HG03432 (cell line): ENCODE measurements around the gene CYTH1.
"Not testable (repeated sequence)": the region's sequence is repeated elsewhere in the genome, so short reads cannot be mapped to it uniquely, and the experiment has no call there.

ENCODE experiments used
- ATAC-seq: cut with Tn5 transposase; IDR thresholded peaks from one replicate; pipeline ENCODE4 v1.9.1; 2021; ENCODE audit warnings: mild to moderate bottlenecking, moderate library complexity; ENCODE audit not compliant: unreplicated experiment

Gene CYTH1

GRCh38 chr17:78674595-78675315, 107.3 kb downstream of the CYTH1 start:
- ATAC-seq: no peak

- ATAC-seq: no peak
These were observed 107.9 kb downstream of the CYTH1 start for GRCh38 chr17:78674156-78674555.

DNA sequence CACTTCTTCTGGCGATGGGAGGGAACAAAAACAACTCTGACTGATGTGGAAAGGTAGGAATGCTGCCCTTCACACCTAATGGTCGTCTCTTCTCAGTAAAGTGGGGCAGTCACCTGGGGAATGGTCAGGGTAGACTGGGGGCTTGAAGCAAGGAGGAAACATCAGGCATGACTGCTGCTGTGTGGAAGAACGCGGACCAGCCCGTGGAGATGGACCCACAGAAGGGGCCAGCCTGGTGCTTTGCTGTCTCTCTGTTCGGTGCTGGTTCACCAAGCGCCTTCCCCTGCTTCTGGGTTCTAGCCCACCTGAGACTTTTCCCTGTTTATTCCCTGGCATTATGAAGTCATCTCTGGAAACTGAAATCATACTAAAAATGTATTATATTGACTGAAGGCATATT, 108.7 kb downstream of the CYTH1 start:
- ATAC-seq: no peak

DNA sequence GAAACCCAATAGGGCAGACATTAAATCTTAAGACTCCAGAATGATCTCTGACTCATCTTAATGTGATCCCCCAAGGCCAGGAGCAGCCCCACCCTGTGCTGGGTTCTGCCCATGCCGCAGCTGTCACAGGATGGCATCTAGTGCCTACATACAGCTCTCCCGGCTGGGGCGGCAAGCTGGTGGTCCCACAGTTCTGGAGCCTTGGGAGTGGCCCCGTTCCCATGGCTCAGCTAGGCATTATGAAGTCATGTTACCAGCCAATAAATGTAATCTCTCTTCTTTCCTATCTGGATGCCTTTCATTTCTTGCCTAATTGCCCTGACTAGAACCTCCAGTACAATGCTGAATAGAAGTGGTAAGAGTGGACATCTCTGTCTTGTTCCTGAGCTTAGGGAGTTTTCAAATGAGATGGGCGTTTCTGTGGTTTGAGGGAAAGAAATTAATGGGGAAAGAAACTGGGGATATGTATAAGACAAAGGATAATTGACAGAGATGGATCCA, 109.2 kb downstream of the CYTH1 start:
- ATAC-seq: no peak

DNA sequence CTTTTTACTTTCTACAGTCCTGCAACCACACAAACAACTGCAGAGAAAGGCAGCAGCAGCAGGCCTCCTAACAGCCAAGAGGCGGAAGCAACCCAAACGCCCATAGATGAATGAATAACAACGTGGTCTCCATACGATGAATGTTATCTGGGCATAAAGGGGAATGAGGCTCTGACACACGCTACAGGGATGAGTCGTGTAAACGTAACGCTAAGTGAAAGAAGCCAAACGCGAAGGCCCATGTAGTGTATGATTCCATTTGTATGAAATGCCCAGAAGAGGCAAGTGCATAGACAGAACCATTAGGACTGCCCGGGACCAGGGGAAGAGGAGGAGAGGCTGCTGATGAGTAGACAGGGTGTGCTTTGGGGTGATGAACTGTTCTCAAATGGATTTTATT, 110.1 kb downstream of the CYTH1 start:
- ATAC-seq: no peak

DNA sequence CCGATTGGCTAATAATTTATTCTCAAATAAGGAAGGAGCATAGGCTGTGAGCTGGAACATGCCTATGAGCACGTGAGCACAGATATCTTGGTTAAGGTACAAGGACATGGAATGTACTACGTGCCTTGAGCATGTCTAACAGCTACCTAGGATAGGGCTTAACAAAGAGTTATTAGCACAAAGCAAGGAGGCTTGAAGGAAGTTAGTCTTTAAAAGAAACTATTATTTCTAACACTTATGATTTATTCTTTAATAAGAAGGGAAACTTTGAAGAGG, 110.4 kb downstream of the CYTH1 start:
- ATAC-seq: not testable (repeated sequence)

DNA sequence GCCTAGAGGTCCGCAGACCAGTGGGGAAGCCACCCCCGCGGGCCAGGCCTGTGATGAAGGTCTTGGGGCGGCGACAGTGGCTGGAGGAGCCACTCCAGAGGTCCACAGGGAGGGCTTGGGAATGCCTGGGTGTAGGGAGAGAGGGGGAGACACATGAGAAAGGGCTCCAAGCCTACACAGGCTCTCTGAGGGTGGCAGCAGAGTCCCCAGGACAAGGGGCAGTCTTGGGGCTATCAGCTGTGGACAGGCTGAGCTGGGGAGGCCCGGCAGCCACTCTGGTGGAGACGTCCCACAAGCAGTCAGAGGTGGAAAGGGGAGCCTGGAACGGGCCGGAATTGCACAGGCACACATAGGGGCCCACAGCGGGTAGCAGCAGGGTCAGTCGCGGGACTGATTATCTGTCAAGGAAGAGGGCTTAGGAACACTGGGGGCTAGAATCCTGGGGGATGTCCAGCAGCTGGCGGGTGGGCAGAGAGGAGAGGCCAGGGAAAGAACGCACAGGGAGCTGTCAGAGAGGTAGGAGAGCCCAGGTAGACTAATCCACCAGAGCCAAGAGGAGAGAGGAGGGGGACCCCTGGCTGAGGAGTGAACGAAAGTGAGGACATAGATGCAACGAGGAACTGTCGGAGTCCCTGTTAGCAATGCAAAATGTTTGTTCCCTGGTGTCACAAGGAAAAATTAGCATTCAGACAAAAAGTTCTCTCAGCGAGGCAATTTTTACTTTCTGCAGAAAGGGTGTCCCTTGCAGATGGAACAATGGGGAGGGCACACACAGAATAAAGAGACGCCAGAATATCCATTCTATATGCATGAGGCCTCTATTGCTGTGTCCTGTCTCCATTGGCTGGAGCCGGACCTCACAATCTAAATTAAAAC, 111.0 kb downstream of the CYTH1 start:
- ATAC-seq: no peak

GRCh38 chr17:78669975-78670518, 112.0 kb downstream of the CYTH1 start:
- no peak for ATAC-seq

DNA sequence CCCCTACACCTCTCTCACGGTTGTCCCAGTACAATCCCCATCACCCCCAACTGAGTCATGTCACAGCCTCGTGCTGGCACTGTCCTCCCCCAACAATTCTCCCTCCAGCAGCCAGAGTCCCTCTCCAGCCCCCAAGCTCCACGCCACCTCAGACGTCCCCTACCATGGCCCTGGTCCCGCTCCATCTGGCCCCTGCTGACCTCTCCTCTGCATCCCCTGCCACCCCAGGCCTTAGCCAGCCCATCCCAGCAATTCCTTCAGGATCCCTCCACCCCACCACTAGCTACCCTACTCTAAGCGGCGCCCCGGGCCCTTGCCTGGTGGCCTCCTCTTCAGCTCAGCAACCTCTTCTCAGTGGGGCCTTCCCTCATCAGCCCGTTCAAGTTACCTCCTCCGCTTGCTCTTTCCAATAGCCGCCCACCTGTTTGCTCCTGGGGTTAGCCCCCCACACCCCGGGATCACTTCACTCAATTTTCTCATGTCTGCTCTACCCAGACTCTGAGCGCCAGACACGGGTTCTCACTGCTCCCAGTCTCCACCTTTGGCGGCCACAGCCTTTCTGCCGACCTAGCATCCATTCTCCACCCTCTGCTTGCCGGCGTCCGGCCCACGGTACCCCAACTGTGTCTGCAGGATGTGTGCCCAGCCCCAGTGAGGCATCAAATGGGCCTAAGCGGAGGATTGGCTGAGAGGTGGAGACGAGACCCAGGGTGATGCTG, 112.7 kb downstream of the CYTH1 start:
- no peak for ATAC-seq

- ATAC-seq: no peak
These were observed 113.2 kb downstream of the CYTH1 start for GRCh38 chr17:78668847-78669246.

GRCh38 chr17:78667741-78668640, 114.1 kb downstream of the CYTH1 start:
- ATAC-seq: no peak

DNA sequence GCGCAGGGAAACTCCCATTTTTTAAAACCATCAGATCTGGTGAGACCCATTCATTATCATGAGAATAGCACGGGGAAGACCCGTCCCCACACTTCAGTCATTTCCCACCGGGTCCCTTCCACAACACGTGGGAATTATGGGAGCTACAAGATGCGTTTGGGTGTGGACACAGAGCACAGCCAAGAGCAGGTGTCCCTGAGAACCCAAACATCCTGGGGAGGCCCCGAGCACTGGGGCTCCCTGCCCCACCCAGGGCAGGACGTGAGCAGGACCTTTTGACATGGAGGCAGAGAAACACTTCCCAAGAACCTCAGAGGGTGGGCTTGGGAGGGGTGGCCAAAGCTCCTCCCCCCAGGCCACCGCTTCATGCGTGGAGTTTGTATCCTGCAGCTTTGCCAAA, 115.0 kb downstream of the CYTH1 start:
- ATAC-seq: no peak

GRCh38 chr17:78665952-78666920, 115.8 kb downstream of the CYTH1 start:
- ATAC-seq: no peak

DNA sequence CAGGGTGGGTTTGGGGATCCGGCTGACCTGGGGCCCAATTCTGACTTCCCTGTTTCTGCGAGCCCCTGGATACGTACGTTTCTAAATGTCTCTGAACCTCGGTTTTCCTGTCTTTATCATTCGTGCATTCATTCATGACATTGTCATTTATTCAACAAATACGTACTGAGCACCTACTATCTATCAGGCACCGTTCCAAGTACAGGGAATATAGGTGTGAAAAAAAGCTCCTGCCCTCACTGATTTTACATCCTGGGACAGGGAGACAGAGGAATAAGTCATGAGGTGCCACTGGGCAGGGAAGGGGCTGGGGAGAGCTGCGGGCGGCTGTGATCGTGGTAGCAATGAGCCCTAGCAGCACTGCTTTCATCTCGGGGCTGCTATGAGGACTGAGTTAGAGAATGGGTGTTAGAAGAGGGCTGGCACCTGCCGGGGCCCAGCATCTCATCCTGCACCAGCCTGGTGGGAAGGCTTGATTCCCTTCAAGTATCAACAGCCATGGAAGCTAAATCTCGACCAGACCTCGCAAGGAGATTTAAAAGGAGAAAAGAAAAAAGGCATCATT, 116.6 kb downstream of the CYTH1 start:
- ATAC-seq: no peak

- no peak for ATAC-seq
These were observed 117.3 kb downstream of the CYTH1 start for GRCh38 chr17:78664476-78665386.

GRCh38 chr17:78661093-78661770, 120.8 kb downstream of the CYTH1 start:
- ATAC-seq: no peak

GRCh38 chr17:78659546-78659945, 122.5 kb downstream of the CYTH1 start:
- ATAC-seq: no peak
